ENCODE data around the gene CMTM7.
"Not testable (repeated sequence)": the region's sequence is repeated elsewhere in the genome, so short reads cannot be mapped to it uniquely, and the experiment has no call there.

CMTM7 gene

GRCh38 chr3:32437896-32438295 lies 46.2 kb downstream of the CMTM7 start:
- no peak for DNase-seq (ENCODE audit: low read depth)
- H3K4me3 ChIP-seq (ENCODE audit: low read length) = no peak overlapping the region
- TF ChIP-seq, protein P1, sequence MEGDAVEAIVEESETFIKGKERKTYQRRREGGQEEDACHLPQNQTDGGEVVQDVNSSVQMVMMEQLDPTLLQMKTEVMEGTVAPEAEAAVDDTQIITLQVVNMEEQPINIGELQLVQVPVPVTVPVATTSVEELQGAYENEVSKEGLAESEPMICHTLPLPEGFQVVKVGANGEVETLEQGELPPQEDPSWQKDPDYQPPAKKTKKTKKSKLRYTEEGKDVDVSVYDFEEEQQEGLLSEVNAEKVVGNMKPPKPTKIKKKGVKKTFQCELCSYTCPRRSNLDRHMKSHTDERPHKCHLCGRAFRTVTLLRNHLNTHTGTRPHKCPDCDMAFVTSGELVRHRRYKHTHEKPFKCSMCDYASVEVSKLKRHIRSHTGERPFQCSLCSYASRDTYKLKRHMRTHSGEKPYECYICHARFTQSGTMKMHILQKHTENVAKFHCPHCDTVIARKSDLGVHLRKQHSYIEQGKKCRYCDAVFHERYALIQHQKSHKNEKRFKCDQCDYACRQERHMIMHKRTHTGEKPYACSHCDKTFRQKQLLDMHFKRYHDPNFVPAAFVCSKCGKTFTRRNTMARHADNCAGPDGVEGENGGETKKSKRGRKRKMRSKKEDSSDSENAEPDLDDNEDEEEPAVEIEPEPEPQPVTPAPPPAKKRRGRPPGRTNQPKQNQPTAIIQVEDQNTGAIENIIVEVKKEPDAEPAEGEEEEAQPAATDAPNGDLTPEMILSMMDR (conservative IDR thresholded peaks at IDR 0.05; ENCODE audit: low read depth, low read length) = no peak

GRCh38 chr3:32438596-32439344 lies 47.1 kb downstream of the CMTM7 start:
- no peak overlapping the region for H3K4me3 ChIP-seq (ENCODE audit: low read length)
- TF ChIP-seq, protein P1 (conservative IDR thresholded peaks at IDR 0.05; ENCODE audit: low read depth, low read length) = no peak
- no peak for DNase-seq (ENCODE audit: low read depth)

DNA sequence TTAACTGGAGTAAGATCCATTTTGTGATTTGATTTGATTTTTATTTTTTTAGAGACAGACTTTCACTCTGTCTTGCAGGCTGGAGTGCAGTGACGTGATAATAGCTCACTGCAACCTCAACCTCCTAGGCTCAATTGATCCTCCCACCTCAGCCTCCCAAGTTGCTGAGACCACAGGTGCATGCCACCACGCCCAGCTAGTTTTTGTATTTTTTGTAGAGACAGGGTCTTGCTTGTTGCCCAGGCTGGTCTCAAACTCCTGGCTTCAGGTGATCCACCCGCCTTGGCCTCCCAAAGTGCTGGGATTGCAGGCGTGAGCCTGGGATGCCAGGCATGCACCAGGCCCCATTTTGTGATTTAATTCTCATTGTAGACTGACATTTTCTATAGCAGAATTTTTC lies 47.8 kb downstream of the CMTM7 start:
- not testable (repeated sequence) for DNase-seq (ENCODE audit: low read depth); H3K4me3 ChIP-seq (ENCODE audit: low read length)

DNA sequence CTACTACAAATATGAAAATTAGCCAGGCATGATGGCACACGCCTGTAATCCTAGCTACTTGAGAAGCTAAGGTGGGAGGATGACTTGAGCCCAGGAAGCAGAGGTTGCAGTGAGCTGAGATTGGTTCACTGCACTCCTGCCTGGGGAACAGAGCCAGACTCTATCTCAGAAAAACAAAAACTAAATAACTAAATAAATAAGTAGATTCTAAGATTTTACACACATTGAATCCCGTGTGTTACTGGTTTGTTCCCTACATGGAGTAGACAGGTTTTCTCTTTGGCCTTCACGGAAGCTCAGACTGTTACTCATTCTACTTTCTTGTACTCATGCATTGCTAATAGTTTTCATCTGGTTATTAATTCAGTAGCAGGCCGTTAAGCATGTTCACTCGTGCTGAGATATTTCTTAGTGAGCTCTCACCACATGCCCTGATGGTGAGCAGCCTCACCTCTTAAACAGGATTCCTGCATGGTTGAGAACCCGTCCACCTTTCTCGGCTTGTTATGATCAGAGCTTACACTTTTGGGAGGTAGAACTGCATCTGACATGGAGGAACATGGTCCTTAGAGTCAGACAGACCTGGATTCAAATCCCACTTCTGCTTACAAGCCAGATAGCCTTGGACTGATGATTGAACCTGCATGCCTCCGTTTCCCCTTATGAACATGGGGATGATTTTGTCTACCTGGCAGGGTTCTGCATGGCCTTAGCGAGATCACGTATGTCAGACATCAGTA lies 49.1 kb downstream of the CMTM7 start:
- no peak overlapping the region for H3K4me3 ChIP-seq (ENCODE audit: low read length)
- DNase-seq (ENCODE audit: low read depth) = no peak
- TF ChIP-seq, protein P1 (conservative IDR thresholded peaks at IDR 0.05; ENCODE audit: low read depth, low read length) = no peak

- DNase-seq (ENCODE audit: low read depth) = no peak
Measured at GRCh38 chr3:32442766-32443165, 51.1 kb downstream of the CMTM7 start.

DNA sequence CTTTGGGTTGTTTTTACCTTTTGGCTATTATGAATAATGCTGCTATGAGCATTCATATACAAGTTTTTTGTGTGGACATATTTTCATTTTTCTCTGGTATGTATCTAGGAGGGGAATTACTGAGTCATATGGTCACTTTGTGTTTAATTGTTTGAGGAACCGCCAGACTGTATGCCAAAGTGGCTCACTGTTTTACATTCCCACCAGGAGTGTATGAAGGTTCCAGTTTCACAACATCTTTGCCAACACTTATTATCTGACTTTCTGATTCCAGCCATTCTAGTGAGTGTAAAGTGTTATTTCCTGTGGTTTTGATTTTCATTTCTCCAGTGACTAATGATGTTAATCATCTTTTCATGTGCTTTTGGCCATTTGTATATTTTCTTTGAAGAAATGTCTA lies 51.8 kb downstream of the CMTM7 start:
- TF ChIP-seq, protein P1 (conservative IDR thresholded peaks at IDR 0.05; ENCODE audit: low read depth, low read length) = no peak
- DNase-seq (ENCODE audit: low read depth) = no peak
- H3K4me3 ChIP-seq (ENCODE audit: low read length) = no peak overlapping the region

More at GRCh38 chr3:32442766-32443165, 51.1 kb downstream of the CMTM7 start:
- TF ChIP-seq, protein P1 (conservative IDR thresholded peaks at IDR 0.05; ENCODE audit: low read depth, low read length) = no peak
- H3K4me3 ChIP-seq (ENCODE audit: low read length) = no peak overlapping the region

DNA sequence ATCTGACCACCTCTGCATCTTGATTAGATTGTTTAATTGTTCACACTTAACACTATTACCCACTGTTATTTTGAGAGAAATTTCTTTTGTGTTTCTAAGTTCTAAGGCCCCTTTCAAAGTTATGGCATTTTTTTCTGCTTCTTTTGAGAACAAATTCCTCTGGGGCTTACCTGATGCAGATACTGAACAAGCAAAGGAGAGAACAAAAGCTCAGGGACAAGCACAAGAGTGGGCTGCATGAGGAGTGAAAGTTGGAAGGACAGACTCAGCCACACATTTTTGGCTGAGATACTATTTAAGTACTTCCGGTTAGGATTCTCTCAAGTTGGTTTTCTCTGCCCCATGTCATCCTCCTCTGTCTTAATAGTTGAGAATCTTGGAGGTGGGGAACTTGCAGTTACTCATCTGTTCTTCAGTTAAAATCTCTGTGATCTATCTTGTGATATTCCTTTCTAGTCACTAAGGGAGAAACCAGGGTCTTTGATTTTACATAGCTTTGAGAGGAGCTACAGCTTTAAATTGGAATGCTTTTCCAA lies 56.3 kb downstream of the CMTM7 start:
- no peak for DNase-seq (ENCODE audit: low read depth)
- no peak overlapping the region for H3K4me3 ChIP-seq (ENCODE audit: low read length)
- TF ChIP-seq, protein P1 (conservative IDR thresholded peaks at IDR 0.05; ENCODE audit: low read depth, low read length) = no peak

All from retinal pigment epithelial cell (primary cell).